ENCODE measurements around the gene NCKAP5. TPM values are rescaled to one million over a fixed set of nuclear protein-coding genes. Genes with fewer than 3 reads are reported as not detected.

NCKAP5 gene
- total and polyA plus RNA-seq, 9 of the 15 experiments (the other 6 are each of a cell fraction or from before 2014, with no cell fraction given), result not detected

- no peak for TF ChIP-seq HNRNPL (IDR thresholded peaks at IDR 0.05; ENCODE audit: low read depth, low read length)
Observed at GRCh38 chr2:133606616-133607015, 38.4 kb upstream of the NCKAP5 start (continued).

DNA sequence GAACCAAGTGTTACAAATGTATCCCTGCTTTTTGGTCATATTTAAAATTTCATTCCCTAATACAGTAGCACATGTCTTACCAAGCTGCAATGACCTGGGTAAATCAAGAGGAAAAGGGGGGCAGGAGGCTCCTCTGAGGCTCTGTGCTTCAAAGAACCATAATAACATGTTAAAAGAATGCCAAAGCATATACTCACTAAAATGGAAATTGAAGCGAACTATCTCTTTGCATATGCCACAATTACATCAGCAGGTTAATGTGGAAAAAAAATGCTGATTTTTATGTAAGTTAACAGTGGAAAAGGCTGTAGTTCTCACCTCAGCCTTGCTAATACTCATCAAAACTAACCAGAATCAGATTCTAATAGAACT is 37.5 kb upstream of the NCKAP5 start:
- Histone ChIP-seq H3K4me3 (no peak overlapping the region), H3K79me2 (ENCODE audit: control insufficient read depth, insufficient read depth, low read length) (no peaks in the 10 kb centered on the region), H3K9ac (ENCODE audit: insufficient read depth in 1 of 2, low read depth in 2 of 2, low read length in 2 of 2) (no peak overlapping the region), H4K20me1 (replicated peaks; ENCODE audit: control insufficient read depth, insufficient read depth, low read length) (no peaks in the 10 kb centered on the region), H3K36me3 (ENCODE audit: control insufficient read depth, insufficient read depth, low read length) (no peaks in the 10 kb centered on the region), H2AFZ (ENCODE audit: low read depth, low read length) (no peak overlapping the region), H3K27me3 (ENCODE audit: control insufficient read depth in 2 of 2, insufficient read depth in 2 of 2, low read length in 2 of 2) (peaks cover 0 to 3% of the 10 kb centered on the region in 2 experiments; a peak in 1 of 5 replicates), H3K27ac (ENCODE audit: extremely low read depth, low read depth, low read length) (no peak overlapping the region), H3K9me3 (replicated peaks; ENCODE audit: control insufficient read depth, insufficient read depth, low read depth, low read length) (no peaks in the 10 kb centered on the region), H3K9me1 (ENCODE audit: control insufficient read depth, insufficient read depth, low read length) (no peaks in the 10 kb centered on the region), H3K4me2 (ENCODE audit: insufficient read depth, low read length) (no peak overlapping the region), H3K4me1 (replicated peaks in 1 of 2; ENCODE audit: control insufficient read depth in 2 of 2, insufficient read depth in 2 of 2, low read length in 2 of 2) (no peaks in the 10 kb centered on the region)
- ChIA-PET CTCF (ENCODE audit: low intra/inter-chr PET ratio) (no interaction called here), POLR2A (no interaction called here)
- in situ Hi-C loops (cut with MboI) (no loop called here), intact Hi-C loops (cut with micrococcal nuclease) (no loop called here)
- no peak for TF ChIP-seq KAT8 (IDR thresholded peaks at IDR 0.05; ENCODE audit: low read depth)
- TF ChIP-seq ZC3H4 (CRISPR knock-in tag; IDR thresholded peaks at IDR 0.05; ENCODE audit: borderline replicate concordance), result no peak
- TF ChIP-seq MTA1 (IDR thresholded peaks at IDR 0.05; ENCODE audit: borderline replicate concordance), result no peak
- TF ChIP-seq, protein P1, sequence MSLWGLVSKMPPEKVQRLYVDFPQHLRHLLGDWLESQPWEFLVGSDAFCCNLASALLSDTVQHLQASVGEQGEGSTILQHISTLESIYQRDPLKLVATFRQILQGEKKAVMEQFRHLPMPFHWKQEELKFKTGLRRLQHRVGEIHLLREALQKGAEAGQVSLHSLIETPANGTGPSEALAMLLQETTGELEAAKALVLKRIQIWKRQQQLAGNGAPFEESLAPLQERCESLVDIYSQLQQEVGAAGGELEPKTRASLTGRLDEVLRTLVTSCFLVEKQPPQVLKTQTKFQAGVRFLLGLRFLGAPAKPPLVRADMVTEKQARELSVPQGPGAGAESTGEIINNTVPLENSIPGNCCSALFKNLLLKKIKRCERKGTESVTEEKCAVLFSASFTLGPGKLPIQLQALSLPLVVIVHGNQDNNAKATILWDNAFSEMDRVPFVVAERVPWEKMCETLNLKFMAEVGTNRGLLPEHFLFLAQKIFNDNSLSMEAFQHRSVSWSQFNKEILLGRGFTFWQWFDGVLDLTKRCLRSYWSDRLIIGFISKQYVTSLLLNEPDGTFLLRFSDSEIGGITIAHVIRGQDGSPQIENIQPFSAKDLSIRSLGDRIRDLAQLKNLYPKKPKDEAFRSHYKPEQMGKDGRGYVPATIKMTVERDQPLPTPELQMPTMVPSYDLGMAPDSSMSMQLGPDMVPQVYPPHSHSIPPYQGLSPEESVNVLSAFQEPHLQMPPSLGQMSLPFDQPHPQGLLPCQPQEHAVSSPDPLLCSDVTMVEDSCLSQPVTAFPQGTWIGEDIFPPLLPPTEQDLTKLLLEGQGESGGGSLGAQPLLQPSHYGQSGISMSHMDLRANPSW (CRISPR knock-in tag; IDR thresholded peaks at IDR 0.05), result no peak
- TF ChIP-seq, protein P2, sequence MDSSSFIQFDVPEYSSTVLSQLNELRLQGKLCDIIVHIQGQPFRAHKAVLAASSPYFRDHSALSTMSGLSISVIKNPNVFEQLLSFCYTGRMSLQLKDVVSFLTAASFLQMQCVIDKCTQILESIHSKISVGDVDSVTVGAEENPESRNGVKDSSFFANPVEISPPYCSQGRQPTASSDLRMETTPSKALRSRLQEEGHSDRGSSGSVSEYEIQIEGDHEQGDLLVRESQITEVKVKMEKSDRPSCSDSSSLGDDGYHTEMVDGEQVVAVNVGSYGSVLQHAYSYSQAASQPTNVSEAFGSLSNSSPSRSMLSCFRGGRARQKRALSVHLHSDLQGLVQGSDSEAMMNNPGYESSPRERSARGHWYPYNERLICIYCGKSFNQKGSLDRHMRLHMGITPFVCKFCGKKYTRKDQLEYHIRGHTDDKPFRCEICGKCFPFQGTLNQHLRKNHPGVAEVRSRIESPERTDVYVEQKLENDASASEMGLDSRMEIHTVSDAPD (CRISPR knock-in tag; IDR thresholded peaks at IDR 0.05), result no peak
- TF ChIP-seq ADNP (tag; IDR thresholded peaks at IDR 0.05), result no peak
- TF ChIP-seq, protein P3, sequence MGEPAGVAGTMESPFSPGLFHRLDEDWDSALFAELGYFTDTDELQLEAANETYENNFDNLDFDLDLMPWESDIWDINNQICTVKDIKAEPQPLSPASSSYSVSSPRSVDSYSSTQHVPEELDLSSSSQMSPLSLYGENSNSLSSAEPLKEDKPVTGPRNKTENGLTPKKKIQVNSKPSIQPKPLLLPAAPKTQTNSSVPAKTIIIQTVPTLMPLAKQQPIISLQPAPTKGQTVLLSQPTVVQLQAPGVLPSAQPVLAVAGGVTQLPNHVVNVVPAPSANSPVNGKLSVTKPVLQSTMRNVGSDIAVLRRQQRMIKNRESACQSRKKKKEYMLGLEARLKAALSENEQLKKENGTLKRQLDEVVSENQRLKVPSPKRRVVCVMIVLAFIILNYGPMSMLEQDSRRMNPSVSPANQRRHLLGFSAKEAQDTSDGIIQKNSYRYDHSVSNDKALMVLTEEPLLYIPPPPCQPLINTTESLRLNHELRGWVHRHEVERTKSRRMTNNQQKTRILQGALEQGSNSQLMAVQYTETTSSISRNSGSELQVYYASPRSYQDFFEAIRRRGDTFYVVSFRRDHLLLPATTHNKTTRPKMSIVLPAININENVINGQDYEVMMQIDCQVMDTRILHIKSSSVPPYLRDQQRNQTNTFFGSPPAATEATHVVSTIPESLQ (CRISPR knock-in tag; IDR thresholded peaks at IDR 0.05), result no peak
- no peak for TF ChIP-seq POLR2B (IDR thresholded peaks at IDR 0.05; ENCODE audit: low read depth, partially characterized antibody)
- no peak for TF ChIP-seq DDX20 (tag; IDR thresholded peaks at IDR 0.05; ENCODE audit: low read depth)
- TF ChIP-seq ZNF23 (CRISPR knock-in tag; IDR thresholded peaks at IDR 0.05), result no peak
- WGBS (ENCODE audit: insufficient coverage, low coverage, missing lambda C conversion rate), result 0% methylated on average over 1 of the region's 1 CpG
- no peak for FAIRE-seq
- ATAC-seq, result no peak
- no peak for DNase-seq (ENCODE audit: extremely low read depth in 1 of 4, low spot score in 3 of 4)
- no TSS peak for BruUV-seq (replicated peaks)

All from K562 (cell line).